ENCODE results near the gene TRIOBP.
"Not testable (repeated sequence)": the region's sequence is repeated elsewhere in the genome, so short reads cannot be mapped to it uniquely, and the experiment has no call there.

Gene TRIOBP

GRCh38 chr22:37784829-37785495 is 88.1 kb downstream of the TRIOBP start:
- no peak for DNase-seq (ENCODE audit: low spot score)
- TF ChIP-seq CTCF (IDR thresholded peaks at IDR 0.05; ENCODE audit: borderline replicate concordance, control extremely low read depth, extremely low read depth, insufficient read depth, missing control alignments): no peak
- in situ Hi-C loops (cut with MboI; ENCODE audit: low sequenced_read_pairs, unreplicated experiment): no loop called here

- DNase-seq (ENCODE audit: low spot score): no peak
- in situ Hi-C loops (cut with MboI; ENCODE audit: low sequenced_read_pairs, unreplicated experiment): no loop called here
- no peak for TF ChIP-seq CTCF (IDR thresholded peaks at IDR 0.05; ENCODE audit: borderline replicate concordance, control extremely low read depth, extremely low read depth, insufficient read depth, missing control alignments)
Observed at GRCh38 chr22:37790234-37790633, 93.4 kb downstream of the TRIOBP start.

GRCh38 chr22:37792494-37792893 is 95.6 kb downstream of the TRIOBP start:
- DNase-seq (ENCODE audit: low spot score): no peak
- no peak for TF ChIP-seq CTCF (IDR thresholded peaks at IDR 0.05; ENCODE audit: borderline replicate concordance, control extremely low read depth, extremely low read depth, insufficient read depth, missing control alignments)
- in situ Hi-C loops (cut with MboI; ENCODE audit: low sequenced_read_pairs, unreplicated experiment): no loop called here

GRCh38 chr22:37794376-37794775 is 97.5 kb downstream of the TRIOBP start:
- no peak for DNase-seq (ENCODE audit: low spot score)
- no peak for TF ChIP-seq CTCF (IDR thresholded peaks at IDR 0.05; ENCODE audit: borderline replicate concordance, control extremely low read depth, extremely low read depth, insufficient read depth, missing control alignments)
- in situ Hi-C loops (cut with MboI; ENCODE audit: low sequenced_read_pairs, unreplicated experiment): no loop called here

- no peak for DNase-seq (ENCODE audit: low spot score)
- in situ Hi-C loops (cut with MboI; ENCODE audit: low sequenced_read_pairs, unreplicated experiment): no loop called here
- TF ChIP-seq CTCF (IDR thresholded peaks at IDR 0.05; ENCODE audit: borderline replicate concordance, control extremely low read depth, extremely low read depth, insufficient read depth, missing control alignments): no peak
Observed at GRCh38 chr22:37796079-37796478, 99.2 kb downstream of the TRIOBP start.

- in situ Hi-C loops (cut with MboI; ENCODE audit: low sequenced_read_pairs, unreplicated experiment); DNase-seq (ENCODE audit: low spot score): not testable (repeated sequence)
Observed at GRCh38 chr22:37797259-37797658, 100.4 kb downstream of the TRIOBP start.

GRCh38 chr22:37797874-37798500 is 101.1 kb downstream of the TRIOBP start:
- DNase-seq (ENCODE audit: low spot score): no peak
- TF ChIP-seq CTCF (IDR thresholded peaks at IDR 0.05; ENCODE audit: borderline replicate concordance, control extremely low read depth, extremely low read depth, insufficient read depth, missing control alignments): no peak
- in situ Hi-C loops (cut with MboI; ENCODE audit: low sequenced_read_pairs, unreplicated experiment): no loop called here

- in situ Hi-C loops (cut with MboI; ENCODE audit: low sequenced_read_pairs, unreplicated experiment): not testable (repeated sequence)
Observed at GRCh38 chr22:37799979-37800378, 103.1 kb downstream of the TRIOBP start.

More at GRCh38 chr22:37799979-37800378, 103.1 kb downstream of the TRIOBP start:
- DNase-seq (ENCODE audit: low spot score): not testable (repeated sequence)
